Epithelial cell of prostate (primary cell): ENCODE measurements around the gene CYSRT1.
A peak's percentile ranks its signal among the peaks of the same experiment; 100 is the strongest.

Experiments
- DNase-seq: peaks from one replicate; pipeline ENCODE4 v3.0.0-alpha.2; 2011; ENCODE audit warnings: low read depth, low spot score
- H3K27ac ChIP-seq: fragments of 450-650 bp; 2 replicates; pipeline ENCODE4 v1.5.1; 2017; ENCODE audit warnings: mild to moderate bottlenecking

Gene CYSRT1

GRCh38 chr9:137189297-137190295, 35.4 kb upstream of the CYSRT1 start:
- DNase-seq = no peak

GRCh38 chr9:137190315-137190856, 34.6 kb upstream of the CYSRT1 start:
- no peak overlapping the region for H3K27ac ChIP-seq
- no peak for DNase-seq

More at GRCh38 chr9:137189297-137190295, 35.4 kb upstream of the CYSRT1 start:
- H3K27ac ChIP-seq = peak overlapping the region; percentile 96

GRCh38 chr9:137191245-137191644, 33.7 kb upstream of the CYSRT1 start:
- H3K27ac ChIP-seq = no peak overlapping the region
- no peak for DNase-seq

GRCh38 chr9:137191691-137192447, 33.1 kb upstream of the CYSRT1 start:
- no peak overlapping the region for H3K27ac ChIP-seq
- no peak for DNase-seq

- H3K27ac ChIP-seq = no peak overlapping the region
- no peak for DNase-seq
Observed at GRCh38 chr9:137192448-137192780, 32.6 kb upstream of the CYSRT1 start.

- DNase-seq = no peak
- H3K27ac ChIP-seq = no peak overlapping the region
Observed at GRCh38 chr9:137192859-137193258, 32.1 kb upstream of the CYSRT1 start.

GRCh38 chr9:137193771-137194170, 31.2 kb upstream of the CYSRT1 start:
- DNase-seq = no peak
- H3K27ac ChIP-seq = no peak overlapping the region

GRCh38 chr9:137194388-137194787, 30.6 kb upstream of the CYSRT1 start:
- no peak for DNase-seq
- H3K27ac ChIP-seq = no peak overlapping the region

- H3K27ac ChIP-seq = no peak overlapping the region
- no peak for DNase-seq
Observed at GRCh38 chr9:137194909-137195308, 30.1 kb upstream of the CYSRT1 start.

GRCh38 chr9:137195525-137196220, 29.3 kb upstream of the CYSRT1 start:
- H3K27ac ChIP-seq = no peak overlapping the region
- DNase-seq = no peak

GRCh38 chr9:137198051-137198901, 26.7 kb upstream of the CYSRT1 start:
- no peak overlapping the region for H3K27ac ChIP-seq

GRCh38 chr9:137198902-137199283, 26.1 kb upstream of the CYSRT1 start:
- no peak overlapping the region for H3K27ac ChIP-seq
- DNase-seq = no peak

More at GRCh38 chr9:137198051-137198901, 26.7 kb upstream of the CYSRT1 start:
- DNase-seq = no peak

- H3K27ac ChIP-seq = no peak overlapping the region
- DNase-seq = no peak
Observed at GRCh38 chr9:137199411-137200121, 25.4 kb upstream of the CYSRT1 start.

GRCh38 chr9:137200311-137201204, 24.4 kb upstream of the CYSRT1 start, which contains the start of gene TPRN:
TPRN (minus strand) TSS chr9:137200741; CDS start chr9:137200711, 30 bp downstream.
- DNase-seq = peak; percentile 93
- H3K27ac ChIP-seq = peak within 1 kb of the TSS; percentile 36

- DNase-seq = no peak
- peak overlapping the region; percentile 36 for H3K27ac ChIP-seq
Observed at GRCh38 chr9:137201205-137201868, 23.6 kb upstream of the CYSRT1 start.

- no peak overlapping the region for H3K27ac ChIP-seq
- DNase-seq = no peak
Observed at GRCh38 chr9:137202966-137203365, 22.0 kb upstream of the CYSRT1 start.

GRCh38 chr9:137204731-137205125, 20.2 kb upstream of the CYSRT1 start:
- DNase-seq = no peak
- peak overlapping the region; percentile 57 for H3K27ac ChIP-seq
